ENCODE data around the gene PMVK.
"Not testable (repeated sequence)": the region's sequence is repeated elsewhere in the genome, so short reads cannot be mapped to it uniquely, and the experiment has no call there.

The PMVK gene

GRCh38 chr1:154936555-154937084, at the start of gene PMVK:
PMVK (minus strand) TSS chr1:154936719; CDS start chr1:154936685, 34 bp downstream.
- DNase-seq (ENCODE audit: low read depth) = peak; percentile 90

- DNase-seq (ENCODE audit: low read depth) = no peak
These were observed 47.4 kb upstream of the PMVK start for GRCh38 chr1:154983776-154984466.

- DNase-seq (ENCODE audit: low read depth) = peak; percentile 84
These were observed 46.6 kb upstream of the PMVK start, which contains the start of gene FLAD1 for GRCh38 chr1:154982897-154983648. FLAD1 (plus strand) TSS chr1:154983344; CDS start chr1:154983695, 351 bp downstream.

GRCh38 chr1:154982341-154982740, 45.8 kb upstream of the PMVK start:
- no peak for DNase-seq (ENCODE audit: low read depth)

- no peak for DNase-seq (ENCODE audit: low read depth)
These were observed 41.8 kb upstream of the PMVK start for GRCh38 chr1:154978360-154978759.

- not testable (repeated sequence) for DNase-seq (ENCODE audit: low read depth)
These were observed 41.2 kb upstream of the PMVK start for GRCh38 chr1:154977762-154978161.

- no peak for DNase-seq (ENCODE audit: low read depth)
These were observed 39.0 kb upstream of the PMVK start for GRCh38 chr1:154975409-154976059.

GRCh38 chr1:154974808-154975408, 38.4 kb upstream of the PMVK start:
- DNase-seq (ENCODE audit: low read depth) = peak; percentile 83

- peak; percentile 92 for DNase-seq (ENCODE audit: low read depth)
These were observed 37.7 kb upstream of the PMVK start, which contains the start of gene CKS1B for GRCh38 chr1:154974102-154974807. CKS1B (plus strand) TSS chr1:154974681; CDS start chr1:154974746, 65 bp downstream.

- DNase-seq (ENCODE audit: low read depth) = peak; percentile 85
These were observed 37.0 kb upstream of the PMVK start for GRCh38 chr1:154973344-154974101.

GRCh38 chr1:154972517-154973343, 36.2 kb upstream of the PMVK start:
- no peak for DNase-seq (ENCODE audit: low read depth)

GRCh38 chr1:154972213-154972516, 35.6 kb upstream of the PMVK start:
- DNase-seq (ENCODE audit: low read depth) = no peak

- DNase-seq (ENCODE audit: low read depth) = no peak
These were observed 35.0 kb upstream of the PMVK start for GRCh38 chr1:154971341-154971998.

- no peak for DNase-seq (ENCODE audit: low read depth)
These were observed 34.3 kb upstream of the PMVK start, which contains the start of gene SHC1 for GRCh38 chr1:154970631-154971340. SHC1 (minus strand) TSS chr1:154970747; CDS start chr1:154970526, 221 bp downstream.

GRCh38 chr1:154969860-154970452, 33.4 kb upstream of the PMVK start:
- DNase-seq (ENCODE audit: low read depth) = no peak

- DNase-seq (ENCODE audit: low read depth) = no peak
These were observed 32.7 kb upstream of the PMVK start for GRCh38 chr1:154969246-154969645.

GRCh38 chr1:154968731-154969130, 32.2 kb upstream of the PMVK start:
- DNase-seq (ENCODE audit: low read depth) = no peak

- no peak for DNase-seq (ENCODE audit: low read depth)
These were observed 30.9 kb upstream of the PMVK start for GRCh38 chr1:154967331-154967950.

Data from stimulated activated CD8-positive, alpha-beta memory T cell treated with anti-CD3 and anti-CD28 coated beads, Interleukin-15, amount 100 ng/mL, for 1 hour (primary cell).